Body of pancreas (tissue), 4 donors: ENCODE data around the gene DLG2. TPM values are rescaled to one million over a fixed set of nuclear protein-coding genes. Genes with fewer than 3 reads are reported as not detected.

Experiments
- ATAC-seq: fragments of 150-250 bp; one replicate; pipeline ENCODE4 v1.9.1; 2016
- DNase-seq, 4 donors: peaks; one replicate each; pipeline ENCODE4 v3.0.0-alpha.2; 2019
- H3K27ac ChIP-seq, 4 donors: fragments of 200-600 bp; sonication (generic); 1 replicate in 3 of 4; 2 replicates in 1 of 4; pipeline versions ENCODE4 v1.5.1 to v1.6.1; 2016 to 2019; ENCODE audit warnings: mild to moderate bottlenecking in 1 of 4, mixed read lengths in 1 of 4, moderate library complexity in 1 of 4
- H3K27me3 ChIP-seq, 2 donors: fragments of 200-600 bp; sonication (generic); one replicate each; pipeline ENCODE4 v1.6.0; 2016; ENCODE audit warnings: mild to moderate bottlenecking in 1 of 2
- H3K36me3 ChIP-seq, 2 donors: fragments of 200-600 bp; sonication (generic); replicated peaks in 1 of 2; 2 replicates each; pipeline ENCODE4 v1.5.1; 2016; ENCODE audit warnings: low read depth in 2 of 2; ENCODE audit not compliant: insufficient read depth in 1 of 2
- H3K4me1 ChIP-seq: fragments of 200-600 bp; sonication (generic); one replicate; pipeline ENCODE4 v1.6.0; 2016
- H3K4me3 ChIP-seq, 2 donors: fragments of 200-600 bp; sonication (generic); 1 replicate in 1 of 2; 2 replicates in 1 of 2; pipeline ENCODE4 v1.5.1; 2016 to 2019
- H3K9me3 ChIP-seq, 3 donors: fragments of 200-600 bp; sonication (generic); 1 replicate in 2 of 3; 2 replicates in 1 of 3; pipeline ENCODE4 v1.5.1; 2016
- CTCF ChIP-seq, 7 experiments: fragments of 450-650 bp in 4 of 7; fragments of 200-600 bp in 3 of 7; sonication (generic) in 3 of 7; IDR thresholded peaks; one replicate each; pipeline ENCODE4 v1.5.1; 2016 to 2019; ENCODE audit warnings: antibody characterized with exemption in 7 of 7
- POLR2A ChIP-seq, 3 donors: fragments of 450-650 bp; IDR thresholded peaks; one replicate each; pipeline ENCODE4 v1.6.1; 2016; ENCODE audit warnings: antibody characterized with exemption in 3 of 3, mild to moderate bottlenecking in 2 of 3
- WGBS, 2 donors: methylation state at CpG; one replicate each; pipeline ENCODE4 v1.1.5; 2017; 5-methylcytosine and 5-hydroxymethylcytosine counted together
- intact Hi-C: fragments of 100-400 bp; cut with DNase I; formaldehyde crosslinking; loops from one replicate; pipeline ENCODE4 v1.15.1; 2023
- total RNA-seq, 2 donors: library from RNA; depleted of rRNA; stranded (reverse); fragments of >200 nt; gene quantifications; one replicate each; pipeline ENCODE4 v1.1.0, GENCODE V29; 2016

DLG2 gene
- total RNA-seq, 2 donors from 2014 or later: 6.0 to 13.2 TPM

GRCh38 chr11:84675396-84676025, 951.6 kb downstream of the DLG2 start:
- H3K4me3 ChIP-seq: no peak overlapping the region
- TF ChIP-seq POLR2A (IDR thresholded peaks at IDR 0.05): no peak
- no peak for TF ChIP-seq CTCF (IDR thresholded peaks at IDR 0.05)
- H3K27me3 ChIP-seq: no peaks in the 10 kb centered on the region
- no peak for DNase-seq
- no peak overlapping the region for H3K27ac ChIP-seq
- WGBS, 2 donors: 73 to 80% methylated on average over 5 of the region's 5 CpGs
- H3K9me3 ChIP-seq: no peaks in the 10 kb centered on the region
- no peak for ATAC-seq
- no peaks in the 10 kb centered on the region for H3K36me3 ChIP-seq
- H3K4me1 ChIP-seq: no peaks in the 10 kb centered on the region
- intact Hi-C loops: no loop called here

GRCh38 chr11:84673753-84674152, 953.4 kb downstream of the DLG2 start:
- Histone ChIP-seq H3K4me3 (no peak overlapping the region), H3K27ac (no peak overlapping the region), H3K4me1 (no peaks in the 10 kb centered on the region), H3K9me3 (no peaks in the 10 kb centered on the region), H3K27me3 (no peaks in the 10 kb centered on the region), H3K36me3 (no peaks in the 10 kb centered on the region)
- no peak for DNase-seq
- TF ChIP-seq CTCF (IDR thresholded peaks at IDR 0.05): no peak
- no peak for TF ChIP-seq POLR2A (IDR thresholded peaks at IDR 0.05)
- ATAC-seq: no peak
- intact Hi-C loops: no loop called here

GRCh38 chr11:84671325-84671999, 955.7 kb downstream of the DLG2 start:
- intact Hi-C loops: no loop called here
- Histone ChIP-seq H3K4me1 (no peaks in the 10 kb centered on the region), H3K36me3 (no peaks in the 10 kb centered on the region), H3K9me3 (no peaks in the 10 kb centered on the region), H3K4me3 (no peak overlapping the region), H3K27ac (no peak overlapping the region), H3K27me3 (no peaks in the 10 kb centered on the region)
- TF ChIP-seq POLR2A (IDR thresholded peaks at IDR 0.05): no peak
- no peak for TF ChIP-seq CTCF (IDR thresholded peaks at IDR 0.05)
- peak; percentile 47 for ATAC-seq
- peak in 3 of 4 donors; percentile 9 to 31 (median 15) for DNase-seq
- 41 to 42% methylated on average over 4 of the region's 4 CpGs for WGBS, 2 donors

- intact Hi-C loops: no loop called here
- no peak for ATAC-seq
- H3K9me3 ChIP-seq: no peaks in the 10 kb centered on the region
Measured at GRCh38 chr11:84663731-84664130, 963.4 kb downstream of the DLG2 start.

More at GRCh38 chr11:84663731-84664130, 963.4 kb downstream of the DLG2 start:
- H3K27me3 ChIP-seq: no peaks in the 10 kb centered on the region
- 56 to 66% methylated on average over 3 of the region's 3 CpGs for WGBS, 2 donors
- TF ChIP-seq POLR2A (IDR thresholded peaks at IDR 0.05): no peak
- no peak for TF ChIP-seq CTCF (IDR thresholded peaks at IDR 0.05)
- H3K27ac ChIP-seq: no peak overlapping the region
- H3K36me3 ChIP-seq: no peaks in the 10 kb centered on the region
- no peak overlapping the region for H3K4me3 ChIP-seq
- DNase-seq: no peak
- no peaks in the 10 kb centered on the region for H3K4me1 ChIP-seq
